Ovary (tissue), 3 donors: ENCODE data around the gene CDH23.

Experiments
- CTCF ChIP-seq, 3 donors: fragments of 450-650 bp in 2 of 3; fragments of 200-600 bp in 1 of 3; IDR thresholded peaks; one replicate each; pipeline versions ENCODE4 v1.5.1 to v1.8.0; 2016 to 2022; ENCODE audit warnings: antibody characterized with exemption in 3 of 3, mild to moderate bottlenecking in 1 of 3
- POLR2A ChIP-seq: fragments of 450-650 bp; IDR thresholded peaks from one replicate; pipeline ENCODE4 v1.6.1; 2017; ENCODE audit warnings: antibody characterized with exemption, mild to moderate bottlenecking, moderate library complexity
- donor health status: DM: no; HTN: no; CAD: no.

GRCh38 chr10:71687480-71687879 lies 290.8 kb downstream of the CDH23 start:
- no peak for TF ChIP-seq POLR2A
- no peak for TF ChIP-seq CTCF (IDR thresholded peaks at IDR 0.05)
